Effector memory CD8-positive, alpha-beta T cell (primary cell): ENCODE data around the gene LEPROT.

ENCODE experiments used
- ATAC-seq: fragments of 150-1000 bp; cut with Tn5 transposase; replicated peaks from 2 replicates; pipeline ENCODE4 v1.10.0; 2021; ENCODE audit warnings: mild to moderate bottlenecking, moderate library complexity
- DNase-seq, 3 experiments: peaks; one replicate each; pipeline ENCODE4 v3.0.0; 2021
- H3K27ac Mint-ChIP-seq, 2 donors: one replicate each; pipeline ENCODE4 v1.8.0; 2022; ENCODE audit warnings: mild to moderate bottlenecking in 2 of 2, mixed read lengths in 2 of 2, moderate library complexity in 2 of 2
- H3K27me3 Mint-ChIP-seq, 2 donors: one replicate each; pipeline ENCODE4 v1.8.0; 2022; ENCODE audit warnings: mixed read lengths in 2 of 2
- H3K36me3 Mint-ChIP-seq: one replicate; pipeline ENCODE4 v1.8.0; 2022; ENCODE audit warnings: mild to moderate bottlenecking, moderate library complexity, mixed read lengths; ENCODE audit not compliant: insufficient read depth
- H3K4me1 Mint-ChIP-seq, 2 donors: one replicate each; pipeline ENCODE4 v1.8.0; 2022; ENCODE audit warnings: low read depth in 2 of 2, mixed read lengths in 2 of 2
- H3K4me3 Mint-ChIP-seq, 2 donors: one replicate each; pipeline ENCODE4 v1.8.0; 2022; ENCODE audit warnings: mild to moderate bottlenecking in 2 of 2, mixed read lengths in 2 of 2, moderate library complexity in 2 of 2
- H3K9me3 Mint-ChIP-seq, 2 donors: one replicate each; pipeline ENCODE4 v1.8.0; 2022; ENCODE audit warnings: mixed read lengths in 2 of 2

The LEPROT gene

GRCh38 chr1:65395887-65396612 lies 24.4 kb upstream of the LEPROT start:
- Mint-ChIP-seq H3K4me1 (peaks cover 4% of the 10 kb centered on the region in 2 donors), H3K36me3 (no peaks in the 10 kb centered on the region), H3K9me3 (no peaks in the 10 kb centered on the region), H3K27ac (no peak overlapping the region), H3K4me3 (no peak overlapping the region), H3K27me3 (no peaks in the 10 kb centered on the region)
- ATAC-seq = no peak
- DNase-seq = no peak

DNA sequence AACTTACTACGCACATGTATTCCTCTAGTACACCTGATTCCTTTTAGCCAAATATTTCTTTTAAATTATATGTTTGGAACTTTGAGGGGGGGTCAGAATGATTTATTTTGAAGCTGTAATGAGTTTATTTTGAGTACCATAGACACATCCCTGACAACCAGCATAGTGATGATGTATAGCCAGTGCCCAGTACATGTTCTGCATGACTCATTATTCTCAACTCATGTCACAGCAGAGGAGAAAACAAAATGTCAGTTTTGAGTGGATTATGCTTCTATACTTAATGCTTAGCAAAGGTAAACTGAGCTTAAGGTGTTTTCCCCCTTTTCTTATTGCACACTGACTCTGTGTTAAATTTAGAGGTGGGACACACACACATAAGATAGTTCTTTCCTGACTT lies 22.4 kb upstream of the LEPROT start:
- no peaks in the 10 kb centered on the region for H3K27me3 Mint-ChIP-seq
- H3K4me1 Mint-ChIP-seq = peaks cover 4% of the 10 kb centered on the region in 2 donors
- no peaks in the 10 kb centered on the region for H3K36me3 Mint-ChIP-seq
- no peak overlapping the region for H3K27ac Mint-ChIP-seq
- ATAC-seq = no peak
- DNase-seq = no peak
- H3K9me3 Mint-ChIP-seq = no peaks in the 10 kb centered on the region
- no peak overlapping the region for H3K4me3 Mint-ChIP-seq

GRCh38 chr1:65399003-65399402 lies 21.5 kb upstream of the LEPROT start:
- DNase-seq (no peak), ATAC-seq (no peak)
- H3K27me3 Mint-ChIP-seq = no peaks in the 10 kb centered on the region
- no peak overlapping the region for H3K4me3 Mint-ChIP-seq
- H3K4me1 Mint-ChIP-seq = peaks cover 0 to 4% of the 10 kb centered on the region in 2 donors
- H3K9me3 Mint-ChIP-seq = no peaks in the 10 kb centered on the region
- no peak overlapping the region for H3K27ac Mint-ChIP-seq
- no peaks in the 10 kb centered on the region for H3K36me3 Mint-ChIP-seq

GRCh38 chr1:65401612-65402011 lies 18.9 kb upstream of the LEPROT start:
- no peak for DNase-seq
- no peaks in the 10 kb centered on the region for H3K36me3 Mint-ChIP-seq
- no peaks in the 10 kb centered on the region for H3K4me1 Mint-ChIP-seq
- no peak for ATAC-seq
- H3K27me3 Mint-ChIP-seq = no peaks in the 10 kb centered on the region
- no peaks in the 10 kb centered on the region for H3K9me3 Mint-ChIP-seq
- no peak overlapping the region for H3K27ac Mint-ChIP-seq
- no peak overlapping the region for H3K4me3 Mint-ChIP-seq

GRCh38 chr1:65404941-65405340 lies 15.5 kb upstream of the LEPROT start:
- Mint-ChIP-seq H3K9me3 (no peaks in the 10 kb centered on the region), H3K4me3 (no peak overlapping the region), H3K27me3 (no peaks in the 10 kb centered on the region), H3K27ac (no peak overlapping the region), H3K36me3 (no peaks in the 10 kb centered on the region), H3K4me1 (no peaks in the 10 kb centered on the region)
- DNase-seq = no peak
- no peak for ATAC-seq

GRCh38 chr1:65407877-65408276 lies 12.6 kb upstream of the LEPROT start:
- Mint-ChIP-seq H3K9me3 (no peaks in the 10 kb centered on the region), H3K27me3 (no peaks in the 10 kb centered on the region), H3K36me3 (no peaks in the 10 kb centered on the region), H3K4me1 (no peaks in the 10 kb centered on the region), H3K27ac (no peak overlapping the region), H3K4me3 (no peak overlapping the region)
- DNase-seq = no peak
- no peak for ATAC-seq

DNA sequence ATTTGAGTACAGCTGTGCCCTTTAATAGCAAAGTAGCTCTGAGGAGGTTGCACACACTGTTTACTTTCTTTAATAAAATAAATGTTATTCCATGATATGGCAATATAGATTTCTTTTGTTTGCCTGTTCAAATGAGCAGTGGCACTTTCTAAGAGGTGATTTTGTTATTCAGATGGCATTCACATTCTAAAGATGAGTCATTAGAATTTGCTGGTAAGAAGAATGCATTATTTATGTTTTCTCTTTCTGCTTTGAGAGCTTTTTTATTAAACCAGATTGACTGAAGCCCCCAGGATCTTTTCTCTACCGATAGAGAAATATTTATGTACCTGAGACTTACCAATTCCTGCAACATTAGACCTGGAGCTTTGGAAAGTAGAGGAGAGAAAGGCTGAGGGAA lies 11.2 kb upstream of the LEPROT start:
- ATAC-seq (no peak), DNase-seq (no peak)
- Mint-ChIP-seq H3K4me1 (no peaks in the 10 kb centered on the region), H3K36me3 (no peaks in the 10 kb centered on the region), H3K9me3 (no peaks in the 10 kb centered on the region), H3K27me3 (no peaks in the 10 kb centered on the region), H3K4me3 (no peak overlapping the region), H3K27ac (no peak overlapping the region)

DNA sequence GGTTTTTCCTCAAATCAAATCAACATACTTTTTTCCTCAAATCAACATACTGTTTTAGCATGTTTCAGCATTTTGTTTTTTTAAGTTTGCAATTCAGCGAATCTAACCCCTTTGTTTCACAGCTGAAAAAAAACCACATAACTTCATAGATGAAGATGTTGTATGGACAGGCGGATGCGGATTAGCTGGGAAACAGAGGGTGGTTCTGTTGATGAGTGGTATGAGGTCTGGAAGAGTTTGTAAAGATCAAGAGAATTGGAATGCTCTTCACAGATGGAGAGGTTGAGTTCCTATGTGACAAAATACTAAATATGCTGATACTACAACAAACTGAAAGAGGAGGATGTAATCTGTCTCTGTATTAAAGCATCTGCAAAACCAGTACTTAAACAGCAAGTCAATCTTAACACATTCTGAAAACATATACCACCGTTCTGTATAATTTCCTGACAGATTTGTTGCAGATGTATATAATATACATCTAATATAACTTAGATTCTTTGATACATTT lies 10.6 kb upstream of the LEPROT start:
- no peaks in the 10 kb centered on the region for H3K27me3 Mint-ChIP-seq

DNA sequence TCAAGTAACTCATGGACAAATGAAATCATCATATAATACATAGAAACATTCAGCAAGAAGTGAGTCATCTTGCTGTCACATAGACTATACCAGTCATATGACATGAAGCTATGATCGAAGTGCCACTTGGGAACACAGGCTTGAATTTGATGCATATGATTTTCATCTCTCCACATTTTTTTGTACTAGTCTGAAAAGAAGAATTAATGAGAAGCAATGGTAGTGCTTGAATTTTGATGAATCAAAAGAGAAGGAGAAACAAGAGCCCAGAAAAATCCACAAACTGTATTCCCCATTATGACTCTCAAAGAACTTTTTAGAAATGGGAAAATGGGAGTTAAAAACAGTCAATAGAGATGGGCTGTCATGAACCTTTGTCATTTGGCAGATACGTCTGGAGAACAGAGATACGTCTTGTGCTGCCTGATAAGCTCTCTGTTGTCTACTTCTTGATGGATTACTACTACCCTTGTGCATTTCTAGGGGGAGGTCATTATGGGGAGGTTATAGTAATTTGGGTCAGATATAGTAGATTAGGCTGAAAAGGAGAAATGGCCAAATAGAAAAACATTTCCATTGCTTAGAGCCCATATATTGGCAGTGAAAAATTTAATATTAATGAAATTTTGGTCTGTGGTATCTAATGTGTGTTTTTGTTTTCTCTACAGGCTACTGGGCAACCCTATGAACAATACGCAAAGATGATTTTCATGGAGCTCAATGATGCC lies 8.0 kb upstream of the LEPROT start:
- no peaks in the 10 kb centered on the region for H3K9me3 Mint-ChIP-seq
- no peak for DNase-seq
- H3K27me3 Mint-ChIP-seq = no peaks in the 10 kb centered on the region
- H3K4me3 Mint-ChIP-seq = no peak overlapping the region
- no peak overlapping the region for H3K27ac Mint-ChIP-seq
- no peaks in the 10 kb centered on the region for H3K4me1 Mint-ChIP-seq
- no peak for ATAC-seq
- no peaks in the 10 kb centered on the region for H3K36me3 Mint-ChIP-seq

More for the DNA sequence above, 10.6 kb upstream of the LEPROT start:
- Mint-ChIP-seq H3K9me3 (no peaks in the 10 kb centered on the region), H3K27ac (no peak overlapping the region), H3K4me3 (no peak overlapping the region), H3K4me1 (no peaks in the 10 kb centered on the region), H3K36me3 (no peaks in the 10 kb centered on the region)
- ATAC-seq = no peak
- DNase-seq = no peak

DNA sequence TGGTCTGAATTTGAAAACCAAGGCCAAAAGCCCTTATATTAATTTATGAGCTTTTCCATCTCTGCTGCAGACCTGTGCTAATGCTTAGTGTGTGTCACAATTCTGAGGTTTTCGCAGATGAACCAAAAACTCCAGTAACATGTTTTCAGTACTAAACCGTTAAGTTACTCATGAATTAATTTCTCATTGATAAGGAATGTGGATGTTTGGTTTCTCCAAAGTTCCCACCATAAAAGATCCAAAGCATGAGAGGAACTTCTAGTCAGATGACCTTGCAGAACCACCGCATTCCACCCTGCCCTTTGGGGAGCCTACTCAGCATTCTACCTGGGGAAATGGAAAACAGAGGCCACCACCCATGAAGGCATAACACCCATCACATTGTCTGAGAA lies 7.5 kb upstream of the LEPROT start:
- no peaks in the 10 kb centered on the region for H3K36me3 Mint-ChIP-seq
- H3K4me3 Mint-ChIP-seq = no peak overlapping the region
- H3K27me3 Mint-ChIP-seq = no peaks in the 10 kb centered on the region
- no peak for DNase-seq
- H3K27ac Mint-ChIP-seq = no peak overlapping the region
- H3K4me1 Mint-ChIP-seq = no peaks in the 10 kb centered on the region
- H3K9me3 Mint-ChIP-seq = no peaks in the 10 kb centered on the region
- ATAC-seq = no peak

DNA sequence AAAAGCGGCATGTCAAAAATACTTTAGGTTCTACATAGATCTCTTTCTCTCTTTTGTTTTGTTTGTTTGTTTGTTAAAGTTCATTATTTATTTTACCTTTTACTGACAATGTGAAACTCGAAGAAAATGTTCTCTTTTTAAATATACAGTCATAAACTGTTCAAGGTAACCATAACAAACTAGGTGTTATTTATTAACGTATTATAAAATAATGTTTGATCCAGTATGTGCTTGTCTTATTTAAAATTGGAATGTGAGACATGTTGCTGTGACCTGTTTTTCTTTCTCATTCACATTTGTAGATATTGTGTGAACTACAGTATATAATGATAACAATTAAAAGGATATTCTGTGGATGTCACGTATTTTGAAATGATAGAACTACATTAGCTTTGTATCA lies 5.9 kb upstream of the LEPROT start:
- H3K36me3 Mint-ChIP-seq = no peaks in the 10 kb centered on the region
- DNase-seq = no peak
- no peak overlapping the region for H3K4me3 Mint-ChIP-seq
- no peak overlapping the region for H3K27ac Mint-ChIP-seq
- peaks cover 1% of the 10 kb centered on the region in 2 donors for H3K4me1 Mint-ChIP-seq
- H3K27me3 Mint-ChIP-seq = no peaks in the 10 kb centered on the region
- no peak for ATAC-seq
- no peaks in the 10 kb centered on the region for H3K9me3 Mint-ChIP-seq

DNA sequence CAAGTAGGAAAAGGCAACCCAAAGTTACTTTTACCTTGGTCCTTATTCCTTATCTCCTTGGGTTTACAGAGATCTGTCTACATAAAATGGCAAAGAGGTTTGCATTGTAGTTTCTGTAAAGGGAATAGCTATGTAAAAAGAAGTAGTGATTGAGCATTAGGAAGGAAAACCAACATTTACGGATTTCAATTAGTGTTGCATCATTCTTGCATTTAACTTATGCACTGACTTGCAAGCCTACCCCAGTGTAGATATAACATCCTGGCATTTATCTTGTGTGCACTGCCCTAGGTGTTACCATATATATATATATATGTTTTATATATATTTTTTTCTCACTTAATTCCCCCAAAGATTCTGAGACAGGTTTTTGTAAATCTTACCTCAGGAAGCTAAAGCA lies 3.7 kb upstream of the LEPROT start:
- Mint-ChIP-seq H3K4me1 (peaks cover 6% of the 10 kb centered on the region in 2 donors), H3K4me3 (no peak overlapping the region), H3K36me3 (no peaks in the 10 kb centered on the region), H3K9me3 (no peaks in the 10 kb centered on the region), H3K27ac (no peak overlapping the region), H3K27me3 (no peaks in the 10 kb centered on the region)
- no peak for DNase-seq
- no peak for ATAC-seq

DNA sequence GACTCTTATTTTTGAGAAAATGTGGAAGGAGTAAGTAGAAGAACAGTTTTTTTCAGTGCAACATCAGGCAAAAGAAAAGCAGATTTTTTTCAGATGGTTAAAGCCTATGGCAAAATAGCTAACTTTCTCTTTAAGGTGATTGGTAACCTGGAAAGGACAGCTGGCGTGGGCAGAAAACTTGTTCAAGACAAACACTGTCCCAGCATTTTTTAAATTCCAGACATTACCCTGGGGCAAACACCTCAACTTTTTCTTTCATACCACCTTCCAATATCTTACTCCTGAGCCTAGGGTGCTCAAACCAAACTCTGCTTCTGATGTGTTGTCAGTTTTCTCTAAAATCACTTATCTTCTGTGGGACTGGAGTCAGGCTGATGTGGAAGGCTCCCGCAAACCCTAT lies 2.7 kb upstream of the LEPROT start:
- Mint-ChIP-seq H3K27me3 (no peaks in the 10 kb centered on the region), H3K27ac (no peak overlapping the region), H3K9me3 (no peaks in the 10 kb centered on the region), H3K36me3 (no peaks in the 10 kb centered on the region), H3K4me1 (peaks cover 6% of the 10 kb centered on the region in 2 donors), H3K4me3 (no peak overlapping the region)
- DNase-seq (no peak), ATAC-seq (no peak)

DNA sequence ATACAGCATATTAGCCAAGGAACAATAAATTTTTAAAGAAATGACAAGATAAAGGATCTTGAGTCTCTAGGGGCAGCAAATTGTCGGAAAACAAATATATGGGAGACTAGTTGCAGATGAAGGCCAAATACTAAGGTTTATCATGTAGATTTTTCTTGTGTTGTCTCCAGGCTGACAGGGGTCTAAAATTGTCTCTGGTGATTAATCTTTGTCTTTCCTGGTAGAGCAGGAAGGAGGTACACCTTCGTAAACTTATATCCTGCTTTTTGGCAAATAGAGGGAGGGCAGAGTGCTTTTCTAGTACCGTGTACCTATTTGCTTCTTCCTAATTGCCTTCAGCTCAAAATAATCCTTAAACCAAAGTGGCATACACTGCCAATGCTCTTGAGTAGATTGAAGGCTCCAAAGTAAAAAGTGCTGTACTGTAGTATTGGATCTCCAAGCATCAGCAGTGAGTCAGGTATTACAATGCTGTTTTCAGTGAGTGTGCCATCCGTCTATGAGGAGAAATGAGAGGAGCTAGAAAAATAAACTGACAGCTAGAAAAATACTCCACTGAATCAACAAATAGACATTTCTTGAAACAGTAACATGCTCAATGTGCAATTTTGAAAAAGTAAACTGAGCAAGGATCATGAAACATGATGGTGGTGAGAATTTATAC lies 1.8 kb upstream of the LEPROT start:
- no peak overlapping the region for H3K4me3 Mint-ChIP-seq
- no peak for ATAC-seq
- no peak overlapping the region for H3K27ac Mint-ChIP-seq
- H3K36me3 Mint-ChIP-seq = no peaks in the 10 kb centered on the region
- peaks cover 6% of the 10 kb centered on the region in 2 donors for H3K4me1 Mint-ChIP-seq
- DNase-seq = no peak
- H3K9me3 Mint-ChIP-seq = no peaks in the 10 kb centered on the region
- H3K27me3 Mint-ChIP-seq = no peaks in the 10 kb centered on the region
